Measurements from ENCODE around the gene SMG5. TPM values are rescaled to one million over a fixed set of nuclear protein-coding genes. Genes with fewer than 3 reads are reported as not detected.

The SMG5 gene
- polyA plus RNA-seq, 1 experiment: 32.6 TPM

GRCh38 chr1:156241926-156242325, 40.7 kb downstream of the SMG5 start, which contains the start of gene BGLAP:
Gene BGLAP (plus strand): TSS chr1:156242184. CDS start chr1:156242232, 48 bp downstream.
- no peak within 1 kb of the TSS for H3K4me3 ChIP-seq (ENCODE audit: low read depth, low read length)
- H3K36me3 ChIP-seq (ENCODE audit: control insufficient read depth, insufficient read depth, low read length): peaks cover 4% of the 10 kb centered on the region
- no peak for DNase-seq (ENCODE audit: low read depth)
- peaks cover 1% of the 10 kb centered on the region; the same call in 1 of the 2 replicates for H3K27me3 ChIP-seq (ENCODE audit: control insufficient read depth, insufficient read depth, low read length)
- ChIA-PET POLR2A (no interaction called here), CTCF (no interaction called here)
- no peak for TF ChIP-seq CTCF (IDR thresholded peaks at IDR 0.05; ENCODE audit: insufficient read depth, low read depth, low read length)

DNA sequence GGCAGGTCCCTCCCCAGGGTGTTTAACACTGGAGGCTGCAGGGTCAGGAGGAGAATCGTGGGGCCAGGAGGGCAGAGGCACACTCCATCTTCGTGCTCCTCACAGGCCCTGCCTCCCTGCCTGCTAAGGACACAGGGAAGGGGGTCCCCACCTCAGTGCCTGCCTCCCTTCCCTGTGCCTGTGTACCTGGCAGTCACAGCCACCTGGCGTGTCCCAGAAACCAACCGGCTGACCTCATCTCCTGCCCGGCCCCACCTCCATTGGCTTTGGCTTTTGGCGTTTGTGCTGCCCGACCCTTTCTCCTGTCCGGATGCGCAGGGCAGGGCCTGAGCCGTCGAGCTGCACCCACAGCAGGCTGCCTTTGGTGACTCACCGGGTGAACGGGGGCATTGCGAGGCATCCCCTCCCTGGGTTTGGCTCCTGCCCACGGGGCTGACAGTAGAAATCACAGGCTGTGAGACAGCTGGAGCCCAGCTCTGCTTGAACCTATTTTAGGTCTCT, 41.3 kb downstream of the SMG5 start:
- Histone ChIP-seq H3K4me3 (ENCODE audit: low read depth, low read length) (no peak overlapping the region), H3K27me3 (ENCODE audit: control insufficient read depth, insufficient read depth, low read length) (peaks cover 1% of the 10 kb centered on the region; the same call in 1 of the 2 replicates), H3K36me3 (ENCODE audit: control insufficient read depth, insufficient read depth, low read length) (peaks cover 7% of the 10 kb centered on the region)
- DNase-seq (ENCODE audit: low read depth): no peak
- ChIA-PET CTCF (interaction anchor here (0.5 to 0.6 kb wide), 3 partner anchors 17 to 144 kb away, joined by 3 to 4 read pairs (median 4); no protein-coding TSS in a partner anchor), POLR2A (no interaction called here)
- no peak for TF ChIP-seq CTCF (IDR thresholded peaks at IDR 0.05; ENCODE audit: insufficient read depth, low read depth, low read length)

DNA sequence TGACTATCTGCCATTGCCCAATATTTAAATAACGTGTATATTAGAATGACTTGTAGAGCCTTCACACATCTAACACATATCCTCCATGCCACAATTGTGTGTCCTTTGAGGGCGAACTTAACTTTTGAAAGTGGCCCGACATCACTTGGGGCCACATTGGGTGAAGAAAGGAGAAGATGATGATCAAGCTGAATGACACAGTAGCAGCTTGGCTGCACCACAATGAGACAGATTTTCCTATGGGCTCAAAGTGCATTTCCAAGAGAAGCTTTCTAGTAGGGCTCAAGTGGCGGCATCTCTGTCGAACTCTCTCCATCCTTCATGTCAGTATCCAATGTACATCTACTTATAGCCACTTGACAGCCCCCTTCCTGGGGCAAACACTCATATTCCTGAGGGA, 44.4 kb downstream of the SMG5 start:
- H3K4me3 ChIP-seq (ENCODE audit: low read depth, low read length): no peak overlapping the region
- ChIA-PET CTCF (no interaction called here), POLR2A (no interaction called here)
- TF ChIP-seq CTCF (IDR thresholded peaks at IDR 0.05; ENCODE audit: insufficient read depth, low read depth, low read length): no peak
- H3K36me3 ChIP-seq (ENCODE audit: control insufficient read depth, insufficient read depth, low read length): peaks cover 14% of the 10 kb centered on the region
- no peak for DNase-seq (ENCODE audit: low read depth)
- no peaks in the 10 kb centered on the region for H3K27me3 ChIP-seq (ENCODE audit: control insufficient read depth, insufficient read depth, low read length)

DNA sequence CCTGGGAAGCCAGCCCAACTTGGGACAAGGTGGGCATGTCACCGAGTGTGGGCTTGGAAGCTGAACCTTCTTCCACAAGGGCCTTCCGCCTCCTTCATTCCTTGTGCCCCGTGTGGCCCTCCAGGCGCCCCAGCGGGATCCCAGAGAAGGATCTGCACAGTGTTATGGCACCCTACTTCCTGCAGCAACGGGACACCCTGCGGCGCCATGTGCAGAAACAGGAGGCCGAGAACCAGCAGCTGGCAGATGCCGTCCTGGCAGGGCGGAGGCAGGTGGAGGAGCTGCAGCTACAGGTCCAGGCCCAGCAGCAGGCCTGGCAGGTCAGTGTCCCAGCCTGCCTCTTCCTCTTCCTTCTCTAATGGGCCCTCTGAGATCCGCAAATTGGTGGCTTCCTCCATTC, 46.5 kb downstream of the SMG5 start:
- ChIA-PET CTCF (interaction anchor here (0.7 to 3.4 kb wide), 2 partner anchors 11 to 13 kb away, joined by 3 to 10 read pairs; no protein-coding TSS in a partner anchor), POLR2A (no interaction called here)
- TF ChIP-seq CTCF (IDR thresholded peaks at IDR 0.05; ENCODE audit: insufficient read depth, low read depth, low read length): no peak
- H3K4me3 ChIP-seq (ENCODE audit: low read depth, low read length): no peak overlapping the region
- DNase-seq (ENCODE audit: low read depth): no peak
- no peaks in the 10 kb centered on the region for H3K27me3 ChIP-seq (ENCODE audit: control insufficient read depth, insufficient read depth, low read length)
- peaks cover 14% of the 10 kb centered on the region for H3K36me3 ChIP-seq (ENCODE audit: control insufficient read depth, insufficient read depth, low read length)

GRCh38 chr1:156233426-156234127, 49.0 kb downstream of the SMG5 start:
- H3K27me3 ChIP-seq (ENCODE audit: control insufficient read depth, insufficient read depth, low read length): no peaks in the 10 kb centered on the region
- H3K36me3 ChIP-seq (ENCODE audit: control insufficient read depth, insufficient read depth, low read length): peaks cover 11% of the 10 kb centered on the region
- CTCF ChIA-PET: interaction anchor here (0.6 to 3.4 kb wide), 7 partner anchors 8 to 145 kb away, joined by 3 to 10 read pairs (median 3); no protein-coding TSS in a partner anchor
- peak; percentile 60 for DNase-seq (ENCODE audit: low read depth)
- POLR2A ChIA-PET: interaction anchor here (0.6 to 0.7 kb wide), 3 partner anchors 16 to 144 kb away, joined by 5 to 15 read pairs (median 11); no protein-coding TSS in a partner anchor
- no peak for TF ChIP-seq CTCF (IDR thresholded peaks at IDR 0.05; ENCODE audit: insufficient read depth, low read depth, low read length)
- no peak overlapping the region for H3K4me3 ChIP-seq (ENCODE audit: low read depth, low read length)
